A673 (cell line): ENCODE measurements around the gene CCDC15. TPM values are rescaled to one million over a fixed set of nuclear protein-coding genes. Genes with fewer than 3 reads are reported as not detected.

Source experiments
- BruUV-seq: library from RNA; stranded (reverse); fragments of 400-500 nt; replicated peaks from 2 replicates; lab custom pipeline; 2021; lab: Mats Ljungman, UMichigan
- CTCF ChIA-PET: fragments of 300-600 bp; sonication (Branson Sonifier 250); formaldehyde crosslinking; loops from one replicate; lab custom pipeline; 2022; ENCODE audit warnings: antibody characterized with exemption; lab: Charles Lee
- POLR2A ChIA-PET: fragments of 300-600 bp; sonication (Branson Sonifier 250); formaldehyde crosslinking; loops from one replicate; lab custom pipeline; 2022; ENCODE audit warnings: antibody characterized with exemption; ENCODE audit not compliant: low non-redundant PET; lab: Charles Lee
- DNase-seq: peaks from one replicate; pipeline ENCODE4 v3.0.0-alpha.2; 2015; ENCODE audit warnings: low spot score
- H3K27ac ChIP-seq: fragments of 200-600 bp; sonication (generic); 2 replicates; pipeline ENCODE4 v1.5.1; 2016; ENCODE audit warnings: mixed run types, low read depth, mild to moderate bottlenecking, mixed read lengths, antibody characterized with exemption, low read length; ENCODE audit not compliant: poor library complexity, severe bottlenecking
- H3K27me3 ChIP-seq: fragments of 200-600 bp; sonication (generic); replicated peaks from 2 replicates; pipeline ENCODE4 v1.6.1; 2017; ENCODE audit warnings: mixed run types, low read depth, mild to moderate bottlenecking, mixed read lengths, antibody characterized with exemption, low read length; ENCODE audit not compliant: insufficient read depth, poor library complexity
- H3K36me3 ChIP-seq: fragments of 200-600 bp; sonication (generic); 2 replicates; pipeline ENCODE4 v1.6.1; 2016; ENCODE audit warnings: mixed run types, mild to moderate bottlenecking, mixed read lengths, antibody characterized with exemption, low read length; ENCODE audit not compliant: insufficient read depth, poor library complexity, severe bottlenecking
- H3K4me1 ChIP-seq: fragments of 200-600 bp; sonication (generic); 2 replicates; pipeline ENCODE4 v1.6.1; 2017; ENCODE audit warnings: mixed run types, mild to moderate bottlenecking, mixed read lengths, antibody characterized with exemption, low read length; ENCODE audit not compliant: insufficient read depth, poor library complexity, severe bottlenecking
- H3K4me3 ChIP-seq: fragments of 200-600 bp; sonication (generic); 2 replicates; pipeline ENCODE4 v1.5.1; 2016; ENCODE audit warnings: low read depth, mixed run types, mild to moderate bottlenecking, mixed read lengths, low read length; ENCODE audit not compliant: poor library complexity, severe bottlenecking
- H3K9me3 ChIP-seq: fragments of 200-600 bp; sonication (generic); 2 replicates; pipeline ENCODE4 v1.6.1; 2016; ENCODE audit warnings: mixed run types, low read depth, mild to moderate bottlenecking, mixed read lengths, antibody characterized with exemption, low read length; ENCODE audit not compliant: poor library complexity, severe bottlenecking
- EZH2 ChIP-seq: fragments of 200-600 bp; sonication (generic); IDR thresholded peaks from 2 replicates; pipeline ENCODE4 v1.6.1; 2017; ENCODE audit warnings: borderline replicate concordance, low read depth, mild to moderate bottlenecking, mixed read lengths, antibody characterized with exemption, low read length; ENCODE audit not compliant: poor library complexity, severe bottlenecking
- intact Hi-C: fragments of 100-400 bp; cut with micrococcal nuclease; formaldehyde crosslinking; loops from one replicate; pipeline ENCODE4 v1.10.0; 2022; ENCODE audit not compliant: unreplicated experiment
- total RNA-seq: library from RNA; stranded (reverse); gene quantifications from 2 replicates; pipeline ENCODE4 v1.2.3, GENCODE V29; 2021
- TF ChIP-seq, protein P1 (sequence below): fragments of 300-800, 200-600 bp; sonication (generic); conservative IDR thresholded peaks from 2 replicates; pipeline ENCODE4 v1.5.1; 2017; ENCODE audit warnings: low read depth, mild to moderate bottlenecking, antibody characterized with exemption, low read length, moderate library complexity, mixed read lengths

The CCDC15 gene
- total RNA-seq, 1 experiment from 2014 or later, result 5.4 TPM

DNA sequence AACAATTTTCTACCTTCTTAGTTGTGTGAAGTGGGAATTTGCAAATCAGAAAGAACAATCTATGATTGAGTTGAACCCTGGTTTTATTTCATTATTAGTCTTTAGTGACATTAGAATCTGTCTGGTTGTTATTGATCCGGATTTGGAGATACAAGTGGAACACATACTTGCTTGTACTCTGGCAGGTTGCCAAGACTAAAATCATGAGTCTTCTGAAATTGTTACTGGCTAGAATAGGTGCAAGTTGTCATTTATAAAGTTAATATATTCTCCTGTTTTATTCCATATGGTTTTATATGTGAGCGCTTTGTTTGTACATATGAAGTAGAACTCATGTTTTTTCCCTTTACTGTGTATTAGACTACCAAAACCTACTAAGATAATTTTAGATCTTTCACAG is 23.0 kb downstream of the CCDC15 start:
- H3K27me3 ChIP-seq, result no peaks in the 10 kb centered on the region
- BruUV-seq, result no TSS peak
- H3K27ac ChIP-seq, result no peak overlapping the region
- intact Hi-C loops, result loop anchor here (10.0 kb wide), 1 partner anchor 898 kb away; no protein-coding TSS in a partner anchor
- H3K36me3 ChIP-seq, result no peaks in the 10 kb centered on the region
- no peaks in the 10 kb centered on the region for H3K4me1 ChIP-seq
- ChIA-PET POLR2A (no interaction called here), CTCF (no interaction called here)
- DNase-seq, result peak; percentile 10
- no peak overlapping the region for H3K4me3 ChIP-seq
- no peaks in the 10 kb centered on the region for H3K9me3 ChIP-seq
- TF ChIP-seq, protein P1, sequence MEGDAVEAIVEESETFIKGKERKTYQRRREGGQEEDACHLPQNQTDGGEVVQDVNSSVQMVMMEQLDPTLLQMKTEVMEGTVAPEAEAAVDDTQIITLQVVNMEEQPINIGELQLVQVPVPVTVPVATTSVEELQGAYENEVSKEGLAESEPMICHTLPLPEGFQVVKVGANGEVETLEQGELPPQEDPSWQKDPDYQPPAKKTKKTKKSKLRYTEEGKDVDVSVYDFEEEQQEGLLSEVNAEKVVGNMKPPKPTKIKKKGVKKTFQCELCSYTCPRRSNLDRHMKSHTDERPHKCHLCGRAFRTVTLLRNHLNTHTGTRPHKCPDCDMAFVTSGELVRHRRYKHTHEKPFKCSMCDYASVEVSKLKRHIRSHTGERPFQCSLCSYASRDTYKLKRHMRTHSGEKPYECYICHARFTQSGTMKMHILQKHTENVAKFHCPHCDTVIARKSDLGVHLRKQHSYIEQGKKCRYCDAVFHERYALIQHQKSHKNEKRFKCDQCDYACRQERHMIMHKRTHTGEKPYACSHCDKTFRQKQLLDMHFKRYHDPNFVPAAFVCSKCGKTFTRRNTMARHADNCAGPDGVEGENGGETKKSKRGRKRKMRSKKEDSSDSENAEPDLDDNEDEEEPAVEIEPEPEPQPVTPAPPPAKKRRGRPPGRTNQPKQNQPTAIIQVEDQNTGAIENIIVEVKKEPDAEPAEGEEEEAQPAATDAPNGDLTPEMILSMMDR, result no peak

DNA sequence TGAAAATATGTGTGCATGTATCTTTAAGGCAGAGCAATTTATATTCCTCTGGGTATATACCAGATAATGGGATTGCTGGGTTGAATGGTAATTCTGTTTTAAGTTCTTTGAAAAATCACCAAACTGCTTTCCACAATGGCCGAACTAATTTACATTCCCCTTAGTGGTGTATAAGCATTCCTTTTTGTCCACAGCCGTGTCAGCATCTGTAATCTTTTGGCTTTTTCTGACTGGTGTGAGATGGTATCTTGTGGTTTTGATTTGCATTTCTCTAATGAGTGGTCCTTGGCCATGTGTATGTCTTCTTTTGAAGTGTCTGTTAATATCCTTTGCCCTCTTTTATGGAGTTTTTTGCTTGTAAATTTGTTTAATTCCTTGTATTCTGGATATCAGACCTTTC is 24.3 kb downstream of the CCDC15 start:
- DNase-seq, result peak; percentile 12
- CTCF ChIA-PET, result no interaction called here

DNA sequence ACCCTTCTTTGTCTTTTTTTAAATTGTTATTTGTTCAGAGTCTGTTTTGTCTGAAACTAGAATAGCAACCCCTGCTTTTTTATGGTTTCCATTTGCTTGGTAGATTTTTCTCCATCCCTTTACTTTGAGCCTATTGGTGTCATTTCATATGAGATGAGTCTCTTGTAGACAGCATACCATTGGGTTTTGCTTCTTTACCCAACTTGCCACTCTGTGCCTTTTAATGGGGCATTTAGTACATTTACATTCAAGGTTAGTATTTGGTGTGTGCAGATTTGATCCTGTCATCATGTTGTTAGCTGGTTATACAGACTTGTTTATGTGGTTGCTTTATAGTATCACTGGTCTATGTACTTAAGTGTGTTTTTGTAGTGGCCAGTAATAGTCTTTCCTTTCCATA is 28.0 kb downstream of the CCDC15 start:
- no TSS peak for BruUV-seq
- Histone ChIP-seq H3K36me3 (no peaks in the 10 kb centered on the region), H3K4me3 (no peak overlapping the region), H3K27ac (no peak overlapping the region), H3K9me3 (no peaks in the 10 kb centered on the region), H3K4me1 (no peaks in the 10 kb centered on the region), H3K27me3 (no peaks in the 10 kb centered on the region)
- no peak for DNase-seq
- CTCF ChIA-PET, result no interaction called here
- POLR2A ChIA-PET, result no interaction called here
- TF ChIP-seq, protein P1, result no peak
- no peak for TF ChIP-seq EZH2
- intact Hi-C loops, result no loop called here

More for the DNA sequence above, 24.3 kb downstream of the CCDC15 start:
- Histone ChIP-seq H3K4me3 (no peak overlapping the region), H3K9me3 (no peaks in the 10 kb centered on the region), H3K27me3 (no peaks in the 10 kb centered on the region), H3K27ac (no peak overlapping the region), H3K36me3 (no peaks in the 10 kb centered on the region), H3K4me1 (no peaks in the 10 kb centered on the region)
- intact Hi-C loops, result loop anchor here (10.0 kb wide), 1 partner anchor 896 kb away; no protein-coding TSS in a partner anchor
- POLR2A ChIA-PET, result no interaction called here
- TF ChIP-seq EZH2, result no peak
- TF ChIP-seq, protein P1, result no peak
- no TSS peak for BruUV-seq
